SU-DHL-6 (cell line): ENCODE measurements around the gene CTNNA2.

Experiments
- CTCF ChIP-seq: fragments of 200-600 bp; sonication (generic); IDR thresholded peaks from one replicate; pipeline ENCODE4 v1.5.1; 2017; ENCODE audit warnings: antibody characterized with exemption, mild to moderate bottlenecking, low read length, moderate library complexity; ENCODE audit not compliant: insufficient read depth, poor library complexity, severe bottlenecking
- EZH2phosphoT487 ChIP-seq: fragments of 200-600 bp; sonication (generic), shearing (Covaris generic); conservative IDR thresholded peaks from 2 replicates; pipeline ENCODE4 v1.6.1; 2018; ENCODE audit warnings: mild to moderate bottlenecking, antibody characterized with exemption, low read length, moderate library complexity, mixed read lengths

- TF ChIP-seq CTCF (no peak), EZH2phosphoT487 (no peak)
Measured at GRCh38 chr2:79740879-79741443, 228.1 kb downstream of the CTNNA2 start.
